ENCODE results near the gene SNN.

Gene SNN

GRCh38 chr16:11666103-11667055 lies 1.9 kb upstream of the SNN start:
- Histone ChIP-seq H3K9me3 (ENCODE audit: control insufficient read depth in 5 of 5, low read length in 5 of 5) (no peaks in the 10 kb centered on the region), H3K36me3 (ENCODE audit: control insufficient read depth in 5 of 5, insufficient read depth in 5 of 5, low read length in 5 of 5) (peaks cover 0 to 3% (median 0%) of the 10 kb centered on the region in 5 donors), H3K4me3 (ENCODE audit: low read depth in 1 of 5, low read length in 5 of 5) (no peak overlapping the region), H3K27ac (ENCODE audit: low read depth, low read length) (no peak overlapping the region), H3K27me3 (ENCODE audit: control insufficient read depth in 5 of 5, insufficient read depth in 4 of 5, low read length in 5 of 5) (no peaks in the 10 kb centered on the region), H3K9ac (ENCODE audit: low read length in 5 of 5) (no peak overlapping the region), H3K4me1 (ENCODE audit: control insufficient read depth in 5 of 5, insufficient read depth in 5 of 5, low read length in 5 of 5) (peaks cover 11 to 50% (median 42%) of the 10 kb centered on the region in 5 donors)

GRCh38 chr16:11667221-11667823 lies 933 bp upstream of the SNN start:
- H3K27me3 ChIP-seq (ENCODE audit: control insufficient read depth in 5 of 5, insufficient read depth in 4 of 5, low read length in 5 of 5), result no peaks in the 10 kb centered on the region
- peak overlapping the region in 4 of 5 donors; percentile 39 to 71 (median 59) for H3K4me3 ChIP-seq (ENCODE audit: low read depth in 1 of 5, low read length in 5 of 5)
- no peak overlapping the region for H3K9ac ChIP-seq (ENCODE audit: low read length in 5 of 5)
- H3K36me3 ChIP-seq (ENCODE audit: control insufficient read depth in 5 of 5, insufficient read depth in 5 of 5, low read length in 5 of 5), result peaks cover 0 to 5% (median 0%) of the 10 kb centered on the region in 5 donors
- H3K9me3 ChIP-seq (ENCODE audit: control insufficient read depth in 5 of 5, low read length in 5 of 5), result no peaks in the 10 kb centered on the region
- peaks cover 11 to 60% (median 52%) of the 10 kb centered on the region in 5 donors for H3K4me1 ChIP-seq (ENCODE audit: control insufficient read depth in 5 of 5, insufficient read depth in 5 of 5, low read length in 5 of 5)
- no peak overlapping the region for H3K27ac ChIP-seq (ENCODE audit: low read depth, low read length)

- Histone ChIP-seq H3K36me3 (ENCODE audit: control insufficient read depth in 5 of 5, insufficient read depth in 5 of 5, low read length in 5 of 5) (peaks cover 0 to 5% (median 0%) of the 10 kb centered on the region in 5 donors), H3K9me3 (ENCODE audit: control insufficient read depth in 5 of 5, low read length in 5 of 5) (no peaks in the 10 kb centered on the region), H3K4me3 (ENCODE audit: low read depth in 1 of 5, low read length in 5 of 5) (peak overlapping the region; percentile 73 to 90 (median 86)), H3K4me1 (ENCODE audit: control insufficient read depth in 5 of 5, insufficient read depth in 5 of 5, low read length in 5 of 5) (peaks cover 14 to 74% (median 60%) of the 10 kb centered on the region in 5 donors), H3K9ac (ENCODE audit: low read length in 5 of 5) (peak overlapping the region; percentile 19 to 89 (median 85)), H3K27me3 (ENCODE audit: control insufficient read depth in 5 of 5, insufficient read depth in 4 of 5, low read length in 5 of 5) (no peaks in the 10 kb centered on the region), H3K27ac (ENCODE audit: low read depth, low read length) (peak overlapping the region; percentile 94)
Observed at GRCh38 chr16:11668623-11669379, 546 bp downstream of the SNN start.

- H3K27me3 ChIP-seq (ENCODE audit: control insufficient read depth in 5 of 5, insufficient read depth in 4 of 5, low read length in 5 of 5), result no peaks in the 10 kb centered on the region
- H3K4me1 ChIP-seq (ENCODE audit: control insufficient read depth in 5 of 5, insufficient read depth in 5 of 5, low read length in 5 of 5), result peaks cover 14 to 78% (median 67%) of the 10 kb centered on the region in 5 donors
- peaks cover 0 to 8% (median 0%) of the 10 kb centered on the region in 5 donors for H3K36me3 ChIP-seq (ENCODE audit: control insufficient read depth in 5 of 5, insufficient read depth in 5 of 5, low read length in 5 of 5)
- peak overlapping the region; percentile 73 to 90 (median 86) for H3K4me3 ChIP-seq (ENCODE audit: low read depth in 1 of 5, low read length in 5 of 5)
- H3K9ac ChIP-seq (ENCODE audit: low read length in 5 of 5), result peak overlapping the region; percentile 19 to 89 (median 85)
- no peaks in the 10 kb centered on the region for H3K9me3 ChIP-seq (ENCODE audit: control insufficient read depth in 5 of 5, low read length in 5 of 5)
- H3K27ac ChIP-seq (ENCODE audit: low read depth, low read length), result peak overlapping the region; percentile 94
Observed at GRCh38 chr16:11669380-11670146, 1.3 kb downstream of the SNN start.

- Histone ChIP-seq H3K4me3 (ENCODE audit: low read depth in 1 of 5, low read length in 5 of 5) (peak overlapping the region; percentile 73 to 90 (median 86)), H3K9ac (ENCODE audit: low read length in 5 of 5) (peak overlapping the region in 3 of 5 donors; percentile 85 to 89 (median 88))
Observed at GRCh38 chr16:11670171-11671131, 2.2 kb downstream of the SNN start.

GRCh38 chr16:11671271-11671670 lies 3.0 kb downstream of the SNN start:
- H3K9ac ChIP-seq (ENCODE audit: low read length in 5 of 5), result peak overlapping the region in 1 of 5 donors; percentile 38
- no peaks in the 10 kb centered on the region for H3K9me3 ChIP-seq (ENCODE audit: control insufficient read depth in 5 of 5, low read length in 5 of 5)
- no peaks in the 10 kb centered on the region for H3K27me3 ChIP-seq (ENCODE audit: control insufficient read depth in 5 of 5, insufficient read depth in 4 of 5, low read length in 5 of 5)
- H3K27ac ChIP-seq (ENCODE audit: low read depth, low read length), result peak overlapping the region; percentile 94
- H3K36me3 ChIP-seq (ENCODE audit: control insufficient read depth in 5 of 5, insufficient read depth in 5 of 5, low read length in 5 of 5), result peaks cover 0 to 18% (median 9%) of the 10 kb centered on the region in 5 donors
- peaks cover 14 to 82% (median 67%) of the 10 kb centered on the region in 5 donors for H3K4me1 ChIP-seq (ENCODE audit: control insufficient read depth in 5 of 5, insufficient read depth in 5 of 5, low read length in 5 of 5)
- peak overlapping the region in 1 of 5 donors; percentile 43 for H3K4me3 ChIP-seq (ENCODE audit: low read depth in 1 of 5, low read length in 5 of 5)

More at GRCh38 chr16:11670171-11671131, 2.2 kb downstream of the SNN start:
- Histone ChIP-seq H3K9me3 (ENCODE audit: control insufficient read depth in 5 of 5, low read length in 5 of 5) (no peaks in the 10 kb centered on the region), H3K27ac (ENCODE audit: low read depth, low read length) (peak overlapping the region; percentile 94), H3K36me3 (ENCODE audit: control insufficient read depth in 5 of 5, insufficient read depth in 5 of 5, low read length in 5 of 5) (peaks cover 0 to 11% (median under 1%) of the 10 kb centered on the region in 5 donors), H3K27me3 (ENCODE audit: control insufficient read depth in 5 of 5, insufficient read depth in 4 of 5, low read length in 5 of 5) (no peaks in the 10 kb centered on the region), H3K4me1 (ENCODE audit: control insufficient read depth in 5 of 5, insufficient read depth in 5 of 5, low read length in 5 of 5) (peaks cover 14 to 78% (median 67%) of the 10 kb centered on the region in 5 donors)

GRCh38 chr16:11671676-11672075 lies 3.4 kb downstream of the SNN start:
- Histone ChIP-seq H3K4me1 (ENCODE audit: control insufficient read depth in 5 of 5, insufficient read depth in 5 of 5, low read length in 5 of 5) (peaks cover 14 to 84% (median 70%) of the 10 kb centered on the region in 5 donors), H3K4me3 (ENCODE audit: low read depth in 1 of 5, low read length in 5 of 5) (peak overlapping the region in 1 of 5 donors; percentile 43), H3K27me3 (ENCODE audit: control insufficient read depth in 5 of 5, insufficient read depth in 4 of 5, low read length in 5 of 5) (no peaks in the 10 kb centered on the region), H3K27ac (ENCODE audit: low read depth, low read length) (peak overlapping the region; percentile 94), H3K9me3 (ENCODE audit: control insufficient read depth in 5 of 5, low read length in 5 of 5) (no peaks in the 10 kb centered on the region), H3K9ac (ENCODE audit: low read length in 5 of 5) (peak overlapping the region in 1 of 5 donors; percentile 38), H3K36me3 (ENCODE audit: control insufficient read depth in 5 of 5, insufficient read depth in 5 of 5, low read length in 5 of 5) (peaks cover 0 to 22% (median 13%) of the 10 kb centered on the region in 5 donors)

- Histone ChIP-seq H3K27ac (ENCODE audit: low read depth, low read length) (peak overlapping the region; percentile 94), H3K4me1 (ENCODE audit: control insufficient read depth in 5 of 5, insufficient read depth in 5 of 5, low read length in 5 of 5) (peaks cover 14 to 92% (median 77%) of the 10 kb centered on the region in 5 donors), H3K9ac (ENCODE audit: low read length in 5 of 5) (no peak overlapping the region), H3K27me3 (ENCODE audit: control insufficient read depth in 5 of 5, insufficient read depth in 4 of 5, low read length in 5 of 5) (no peaks in the 10 kb centered on the region), H3K4me3 (ENCODE audit: low read depth in 1 of 5, low read length in 5 of 5) (peak overlapping the region in 3 of 5 donors; percentile 4 to 43 (median 5)), H3K9me3 (ENCODE audit: control insufficient read depth in 5 of 5, low read length in 5 of 5) (no peaks in the 10 kb centered on the region), H3K36me3 (ENCODE audit: control insufficient read depth in 5 of 5, insufficient read depth in 5 of 5, low read length in 5 of 5) (peaks cover 0 to 30% (median 21%) of the 10 kb centered on the region in 5 donors)
Observed at GRCh38 chr16:11672206-11673090, 4.2 kb downstream of the SNN start.

Measured in subcutaneous abdominal adipose tissue (tissue), 5 donors.